Muscle layer of colon (tissue), 2 donors: ENCODE results near the gene PAQR8.
"Not testable (repeated sequence)": the region's sequence is repeated elsewhere in the genome, so short reads cannot be mapped to it uniquely, and the experiment has no call there.

Experiments used
- H3K27ac ChIP-seq: one replicate; pipeline ENCODE4 v1.7.0; 2013; ENCODE audit warnings: low read depth, mild to moderate bottlenecking, low read length, moderate library complexity
- H3K27me3 ChIP-seq, 2 donors: one replicate each; pipeline ENCODE4 v1.7.0; 2013; ENCODE audit warnings: low read length in 2 of 2, mild to moderate bottlenecking in 2 of 2; ENCODE audit not compliant: insufficient read depth in 2 of 2, control insufficient read depth in 1 of 2
- H3K36me3 ChIP-seq: one replicate; pipeline ENCODE4 v1.7.0; 2013; ENCODE audit warnings: mild to moderate bottlenecking, low read length; ENCODE audit not compliant: insufficient read depth
- H3K4me1 ChIP-seq: one replicate; pipeline ENCODE4 v1.7.0; 2013; ENCODE audit warnings: mild to moderate bottlenecking, low read length; ENCODE audit not compliant: insufficient read depth
- H3K4me3 ChIP-seq, 2 donors: one replicate each; pipeline ENCODE4 v1.7.0; 2013; ENCODE audit warnings: low read length in 2 of 2, low read depth in 1 of 2, mild to moderate bottlenecking in 1 of 2, moderate library complexity in 1 of 2
- H3K9ac ChIP-seq: one replicate; pipeline ENCODE4 v1.7.0; 2013; ENCODE audit warnings: low read length
- H3K9me3 ChIP-seq: one replicate; pipeline ENCODE4 v1.7.0; 2013; ENCODE audit warnings: mild to moderate bottlenecking, low read length
- donor health status: abdominal sarcoma.
- donor health status: Adenocarcinoma of cecum.

Gene PAQR8

GRCh38 chr6:52416629-52417151 is 54.7 kb downstream of the PAQR8 start:
- no peaks in the 10 kb centered on the region for H3K27me3 ChIP-seq
- H3K36me3 ChIP-seq = no peaks in the 10 kb centered on the region
- no peak overlapping the region for H3K4me3 ChIP-seq
- H3K9ac ChIP-seq = no peak overlapping the region
- H3K27ac ChIP-seq = no peak overlapping the region
- peaks cover 16% of the 10 kb centered on the region for H3K4me1 ChIP-seq
- no peaks in the 10 kb centered on the region for H3K9me3 ChIP-seq

DNA sequence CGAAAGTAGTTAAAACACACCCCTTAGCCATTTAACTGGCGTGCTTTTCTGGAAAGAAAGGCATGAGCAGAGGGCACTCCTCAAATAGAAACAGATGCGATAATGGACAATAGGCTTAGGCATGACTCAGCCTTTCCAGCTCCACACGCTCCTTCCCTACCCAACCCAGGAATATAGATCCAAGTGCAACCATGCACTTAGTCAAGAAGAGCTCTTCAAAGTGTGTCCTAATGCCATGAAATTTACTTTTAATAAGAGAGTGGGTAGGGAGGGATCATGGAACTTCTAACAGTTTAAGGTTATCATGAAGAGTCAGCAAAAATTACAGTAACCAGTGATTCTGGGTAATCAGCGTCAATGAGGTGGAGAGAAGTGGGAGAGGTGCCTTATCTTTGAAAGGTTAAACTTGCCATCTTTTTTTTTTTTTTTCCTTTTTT is 55.7 kb downstream of the PAQR8 start:
- Histone ChIP-seq H3K36me3 (no peaks in the 10 kb centered on the region), H3K27ac (no peak overlapping the region), H3K9ac (no peak overlapping the region), H3K9me3 (no peaks in the 10 kb centered on the region), H3K4me3 (no peak overlapping the region), H3K4me1 (peaks cover 16% of the 10 kb centered on the region), H3K27me3 (no peaks in the 10 kb centered on the region)

- Histone ChIP-seq H3K27me3 (no peaks in the 10 kb centered on the region), H3K4me1 (peaks cover 16% of the 10 kb centered on the region), H3K9ac (no peak overlapping the region), H3K4me3 (no peak overlapping the region), H3K36me3 (no peaks in the 10 kb centered on the region), H3K27ac (no peak overlapping the region), H3K9me3 (no peaks in the 10 kb centered on the region)
Measured at GRCh38 chr6:52418606-52419005, 56.7 kb downstream of the PAQR8 start.

DNA sequence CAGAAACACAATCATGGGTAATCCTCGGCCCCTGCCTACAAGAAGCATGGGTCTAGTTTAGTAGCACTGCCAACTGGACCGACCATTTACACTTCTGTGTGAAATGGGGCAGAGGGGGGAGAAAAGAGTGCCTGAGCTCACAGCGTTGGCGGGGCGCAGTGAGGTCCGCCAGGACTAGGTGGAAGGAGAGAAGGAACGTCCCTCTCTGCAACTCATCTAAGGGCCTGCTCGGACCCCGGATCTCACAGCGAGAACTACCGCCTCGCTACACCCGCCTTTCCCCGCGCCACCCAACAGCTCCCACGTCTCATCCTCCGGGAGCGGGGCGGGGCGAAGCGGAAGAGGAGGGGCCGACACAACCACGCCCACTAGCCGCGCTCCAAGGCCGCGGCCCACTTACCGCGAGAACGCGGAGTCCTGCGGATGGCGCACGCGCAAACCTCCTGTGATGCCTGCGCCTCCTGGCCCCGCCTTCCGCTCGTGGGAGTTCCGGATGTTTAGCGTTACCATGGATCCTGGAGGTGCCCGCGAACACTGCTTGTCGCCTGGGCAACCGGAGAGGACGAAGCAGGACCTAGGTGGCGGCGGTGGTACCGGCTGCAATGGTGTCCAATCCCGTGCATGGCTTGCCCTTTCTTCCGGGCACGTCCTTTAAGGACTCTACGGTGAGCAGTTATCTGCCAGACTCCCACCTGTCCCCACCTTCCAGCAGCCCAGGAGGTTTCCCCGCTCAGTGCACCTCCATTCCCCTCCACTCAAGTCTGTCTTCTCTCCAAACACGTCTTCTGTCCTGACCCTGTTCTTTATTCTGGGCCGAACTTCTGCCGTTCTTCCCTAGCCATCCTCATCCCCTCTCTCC is 58.1 kb downstream of the PAQR8 start, which contains the start of gene EFHC1:
Gene EFHC1, plus strand, starts transcription at position 534 of the 859 bp plus-strand sequence. Its CDS starts 69 bp downstream, at position 603.
- Histone ChIP-seq H3K36me3 (no peaks in the 10 kb centered on the region), H3K9me3 (no peaks in the 10 kb centered on the region), H3K27me3 (no peaks in the 10 kb centered on the region), H3K4me1 (peaks cover 16% of the 10 kb centered on the region), H3K27ac (peak within 1 kb of the TSS; percentile 87), H3K9ac (peak within 1 kb of the TSS; percentile 65), H3K4me3 (peak within 1 kb of the TSS; percentile 82 to 91)

DNA sequence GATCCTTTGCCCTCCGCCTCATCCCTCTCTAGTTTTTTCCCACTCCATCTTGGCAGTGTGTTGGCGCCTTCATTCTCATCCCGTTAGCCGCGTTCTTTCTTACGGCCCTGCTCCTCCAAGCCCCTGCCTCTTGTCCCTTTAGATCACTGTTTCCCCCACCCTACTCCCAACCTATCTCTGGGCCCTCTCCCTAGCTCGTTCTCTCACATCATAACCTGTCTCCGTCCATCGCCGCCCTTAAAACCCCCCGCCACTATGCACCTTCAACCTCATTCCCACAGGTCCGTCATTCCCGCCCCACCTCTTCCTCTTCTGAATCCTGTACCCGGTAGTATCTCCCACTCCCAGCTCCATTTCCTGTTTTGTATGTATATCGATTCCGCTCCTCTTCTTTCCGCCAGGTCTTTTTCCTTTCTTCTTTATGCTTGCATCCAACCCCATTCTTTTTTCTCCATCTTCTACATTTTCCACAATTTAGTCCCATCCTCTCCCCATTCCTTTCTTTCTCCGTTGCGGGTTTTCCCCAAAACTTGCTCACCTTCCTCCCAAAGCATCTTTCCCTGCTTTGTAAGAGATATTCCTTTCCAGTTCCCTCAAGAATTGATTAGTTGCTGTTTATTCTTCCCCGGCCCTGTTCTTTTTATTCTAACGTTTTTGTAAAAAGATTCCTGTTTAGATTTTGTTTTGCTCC is 58.9 kb downstream of the PAQR8 start:
- Histone ChIP-seq H3K4me1 (peaks cover 16% of the 10 kb centered on the region), H3K27ac (peak overlapping the region; percentile 87), H3K9me3 (no peaks in the 10 kb centered on the region), H3K27me3 (no peaks in the 10 kb centered on the region), H3K36me3 (no peaks in the 10 kb centered on the region), H3K9ac (peak overlapping the region; percentile 65), H3K4me3 (peak overlapping the region; percentile 82 to 91)

DNA sequence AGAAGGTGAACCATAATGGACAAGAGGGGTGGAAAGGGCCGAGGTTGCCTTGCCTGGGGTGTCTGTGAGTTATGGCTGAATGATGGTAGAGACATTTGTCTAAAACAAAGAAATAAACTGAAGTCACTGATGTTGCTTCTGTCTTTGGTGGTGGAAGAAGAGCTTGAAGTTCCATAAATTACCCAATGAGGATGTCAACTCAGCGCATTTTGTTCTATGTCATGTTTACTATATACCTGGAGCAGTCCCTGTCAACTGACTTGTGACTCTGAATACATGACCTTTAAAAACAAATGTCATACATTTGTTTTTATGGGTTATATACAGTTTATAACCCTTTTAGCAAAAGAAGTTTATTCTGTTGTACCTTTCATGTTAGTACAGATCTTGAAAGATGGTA is 60.2 kb downstream of the PAQR8 start:
- no peaks in the 10 kb centered on the region for H3K9me3 ChIP-seq
- peaks cover 12% of the 10 kb centered on the region for H3K36me3 ChIP-seq
- H3K27me3 ChIP-seq = no peaks in the 10 kb centered on the region
- H3K4me1 ChIP-seq = peaks cover 12% of the 10 kb centered on the region
- no peak overlapping the region for H3K9ac ChIP-seq
- H3K27ac ChIP-seq = no peak overlapping the region
- no peak overlapping the region for H3K4me3 ChIP-seq

DNA sequence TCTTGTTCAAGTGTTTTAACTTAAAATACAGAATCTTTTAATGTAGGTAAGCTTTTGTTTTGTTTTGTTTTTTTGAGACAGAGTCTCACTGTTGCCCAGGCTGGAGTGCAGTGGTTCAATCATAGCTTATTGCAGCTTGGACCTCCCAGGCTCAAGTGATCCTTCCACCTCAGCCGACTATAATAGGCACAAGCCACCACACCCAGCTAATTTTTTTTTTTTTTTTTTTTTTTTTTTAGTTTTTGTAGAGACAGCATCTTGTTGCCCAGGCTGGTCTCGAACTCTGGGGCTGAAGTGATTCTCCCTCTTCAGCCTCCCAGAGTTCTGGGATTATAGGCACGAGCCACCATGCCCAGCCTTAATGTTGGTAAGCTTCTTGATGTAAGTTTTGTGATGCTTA is 61.5 kb downstream of the PAQR8 start:
- Histone ChIP-seq H3K27ac (no peak overlapping the region), H3K36me3 (peaks cover 13% of the 10 kb centered on the region), H3K9ac (no peak overlapping the region), H3K4me1 (peaks cover 12% of the 10 kb centered on the region), H3K9me3 (no peaks in the 10 kb centered on the region), H3K4me3 (no peak overlapping the region), H3K27me3 (no peaks in the 10 kb centered on the region)

DNA sequence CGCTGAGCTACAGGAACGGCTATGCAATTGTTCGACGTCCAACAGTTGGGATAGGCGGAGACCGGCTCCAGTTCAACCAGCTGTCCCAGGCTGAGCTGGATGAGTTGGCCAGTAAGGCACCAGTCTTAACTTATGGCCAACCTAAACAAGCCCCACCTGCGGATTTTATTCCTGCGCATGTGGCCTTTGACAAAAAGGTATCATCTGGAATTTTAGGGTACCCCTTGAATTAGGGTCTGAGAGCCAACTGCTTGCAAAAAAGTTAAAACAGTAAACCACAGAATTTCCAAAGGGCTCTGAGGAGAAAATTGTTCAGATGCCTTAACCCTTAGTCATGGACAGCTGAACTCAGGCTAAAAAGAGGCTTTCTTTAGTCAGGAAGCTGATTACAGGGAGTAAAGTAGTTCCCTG is 62.0 kb downstream of the PAQR8 start:
- H3K36me3 ChIP-seq = peaks cover 13% of the 10 kb centered on the region
- no peak overlapping the region for H3K27ac ChIP-seq
- H3K4me3 ChIP-seq = no peak overlapping the region
- H3K9ac ChIP-seq = no peak overlapping the region
- no peaks in the 10 kb centered on the region for H3K27me3 ChIP-seq
- H3K9me3 ChIP-seq = no peaks in the 10 kb centered on the region
- peaks cover 12% of the 10 kb centered on the region for H3K4me1 ChIP-seq

DNA sequence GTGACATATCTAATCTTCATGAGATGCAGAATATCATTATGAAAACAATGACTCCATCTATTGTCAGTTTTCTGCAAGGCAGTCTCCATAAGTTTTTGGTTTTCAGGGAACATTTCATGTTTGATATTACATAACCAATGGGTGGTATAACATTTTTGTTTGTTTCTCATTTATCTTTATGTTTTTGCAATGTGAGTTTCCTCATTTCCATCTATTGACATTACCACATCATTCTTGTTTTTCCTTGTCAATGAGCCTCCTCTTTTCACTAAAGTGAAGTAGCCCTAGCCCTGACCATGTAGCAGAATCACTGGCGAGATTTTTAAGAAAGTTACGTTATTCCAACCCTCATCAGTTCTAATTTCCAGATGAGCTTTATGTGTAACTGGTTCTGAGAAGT is 62.6 kb downstream of the PAQR8 start:
- Histone ChIP-seq H3K27me3 (no peaks in the 10 kb centered on the region), H3K4me3 (no peak overlapping the region), H3K9ac (no peak overlapping the region), H3K9me3 (no peaks in the 10 kb centered on the region), H3K36me3 (peaks cover 13% of the 10 kb centered on the region), H3K27ac (no peak overlapping the region), H3K4me1 (peaks cover 7% of the 10 kb centered on the region)

GRCh38 chr6:52426667-52427066 is 64.7 kb downstream of the PAQR8 start:
- no peaks in the 10 kb centered on the region for H3K4me1 ChIP-seq
- H3K36me3 ChIP-seq = peaks cover 13% of the 10 kb centered on the region
- H3K9ac ChIP-seq = no peak overlapping the region
- no peak overlapping the region for H3K4me3 ChIP-seq
- no peaks in the 10 kb centered on the region for H3K27me3 ChIP-seq
- H3K9me3 ChIP-seq = no peaks in the 10 kb centered on the region
- no peak overlapping the region for H3K27ac ChIP-seq

GRCh38 chr6:52433294-52433693 is 71.3 kb downstream of the PAQR8 start:
- H3K27ac ChIP-seq, H3K9ac ChIP-seq, H3K4me1 ChIP-seq, H3K9me3 ChIP-seq, H3K27me3 ChIP-seq, H3K36me3 ChIP-seq, H3K4me3 ChIP-seq: not testable (repeated sequence)
